HG03175 (cell line): ENCODE results near the gene AKR1C3.
"Not testable (repeated sequence)": the region's sequence is repeated elsewhere in the genome, so short reads cannot be mapped to it uniquely, and the experiment has no call there.

ENCODE experiments used
- ATAC-seq: cut with Tn5 transposase; IDR thresholded peaks from one replicate; pipeline ENCODE4 v1.9.1; 2021; ENCODE audit warnings: mild to moderate bottlenecking, moderate library complexity; ENCODE audit not compliant: unreplicated experiment

Gene AKR1C3

GRCh38 chr10:5136468-5137087 is 42.4 kb downstream of the AKR1C3 start:
- no peak for ATAC-seq

GRCh38 chr10:5137699-5138098 is 43.5 kb downstream of the AKR1C3 start:
- ATAC-seq: not testable (repeated sequence)

- ATAC-seq: no peak
These were observed 48.0 kb downstream of the AKR1C3 start for GRCh38 chr10:5142199-5142598.

GRCh38 chr10:5143137-5143536 is 48.9 kb downstream of the AKR1C3 start:
- no peak for ATAC-seq

- ATAC-seq: no peak
These were observed 52.7 kb downstream of the AKR1C3 start for GRCh38 chr10:5146920-5147254.

GRCh38 chr10:5147255-5147980 is 53.2 kb downstream of the AKR1C3 start:
- no peak for ATAC-seq

- ATAC-seq: no peak
These were observed 53.9 kb downstream of the AKR1C3 start for GRCh38 chr10:5147981-5148677.

GRCh38 chr10:5148678-5149032 is 54.4 kb downstream of the AKR1C3 start:
- ATAC-seq: no peak

GRCh38 chr10:5151076-5151475 is 56.9 kb downstream of the AKR1C3 start:
- no peak for ATAC-seq

GRCh38 chr10:5155951-5156350 is 61.7 kb downstream of the AKR1C3 start:
- no peak for ATAC-seq
